A673 (cell line): ENCODE measurements around the gene INTS13. TPM values are rescaled to one million over a fixed set of nuclear protein-coding genes. Genes with fewer than 3 reads are reported as not detected.

Experiments
- Bru-seq: library from RNA; stranded (reverse); fragments of 400-500 nt; gene quantifications from one replicate; lab custom pipeline; 2021; lab: Mats Ljungman, UMichigan
- BruChase-seq, 2 experiments: library from RNA; stranded (reverse); fragments of 400-500 nt; gene quantifications; one replicate each; lab custom pipeline; 2021; lab: Mats Ljungman, UMichigan
- BruUV-seq: library from RNA; stranded (reverse); fragments of 400-500 nt; replicated peaks from 2 replicates; lab custom pipeline; 2021; lab: Mats Ljungman, UMichigan
- CTCF ChIA-PET: fragments of 300-600 bp; sonication (Branson Sonifier 250); formaldehyde crosslinking; loops from one replicate; lab custom pipeline; 2022; ENCODE audit warnings: antibody characterized with exemption; lab: Charles Lee
- POLR2A ChIA-PET: fragments of 300-600 bp; sonication (Branson Sonifier 250); formaldehyde crosslinking; loops from one replicate; lab custom pipeline; 2022; ENCODE audit warnings: antibody characterized with exemption; ENCODE audit not compliant: low non-redundant PET; lab: Charles Lee
- DNase-seq: peaks from one replicate; pipeline ENCODE4 v3.0.0-alpha.2; 2015; ENCODE audit warnings: low spot score
- H3K27ac ChIP-seq: fragments of 200-600 bp; sonication (generic); 2 replicates; pipeline ENCODE4 v1.5.1; 2016; ENCODE audit warnings: mixed run types, low read depth, mild to moderate bottlenecking, mixed read lengths, antibody characterized with exemption, low read length; ENCODE audit not compliant: poor library complexity, severe bottlenecking
- H3K27me3 ChIP-seq: fragments of 200-600 bp; sonication (generic); replicated peaks from 2 replicates; pipeline ENCODE4 v1.6.1; 2017; ENCODE audit warnings: mixed run types, low read depth, mild to moderate bottlenecking, mixed read lengths, antibody characterized with exemption, low read length; ENCODE audit not compliant: insufficient read depth, poor library complexity
- H3K36me3 ChIP-seq: fragments of 200-600 bp; sonication (generic); 2 replicates; pipeline ENCODE4 v1.6.1; 2016; ENCODE audit warnings: mixed run types, mild to moderate bottlenecking, mixed read lengths, antibody characterized with exemption, low read length; ENCODE audit not compliant: insufficient read depth, poor library complexity, severe bottlenecking
- H3K4me1 ChIP-seq: fragments of 200-600 bp; sonication (generic); 2 replicates; pipeline ENCODE4 v1.6.1; 2017; ENCODE audit warnings: mixed run types, mild to moderate bottlenecking, mixed read lengths, antibody characterized with exemption, low read length; ENCODE audit not compliant: insufficient read depth, poor library complexity, severe bottlenecking
- H3K4me3 ChIP-seq: fragments of 200-600 bp; sonication (generic); 2 replicates; pipeline ENCODE4 v1.5.1; 2016; ENCODE audit warnings: low read depth, mixed run types, mild to moderate bottlenecking, mixed read lengths, low read length; ENCODE audit not compliant: poor library complexity, severe bottlenecking
- H3K9me3 ChIP-seq: fragments of 200-600 bp; sonication (generic); 2 replicates; pipeline ENCODE4 v1.6.1; 2016; ENCODE audit warnings: mixed run types, low read depth, mild to moderate bottlenecking, mixed read lengths, antibody characterized with exemption, low read length; ENCODE audit not compliant: poor library complexity, severe bottlenecking
- CTCF ChIP-seq: fragments of 300-800, 200-600 bp; sonication (generic); conservative IDR thresholded peaks from 2 replicates; pipeline ENCODE4 v1.5.1; 2017; ENCODE audit warnings: low read depth, mild to moderate bottlenecking, antibody characterized with exemption, low read length, moderate library complexity, mixed read lengths
- EZH2 ChIP-seq: fragments of 200-600 bp; sonication (generic); IDR thresholded peaks from 2 replicates; pipeline ENCODE4 v1.6.1; 2017; ENCODE audit warnings: borderline replicate concordance, low read depth, mild to moderate bottlenecking, mixed read lengths, antibody characterized with exemption, low read length; ENCODE audit not compliant: poor library complexity, severe bottlenecking
- intact Hi-C: fragments of 100-400 bp; cut with micrococcal nuclease; formaldehyde crosslinking; loops from one replicate; pipeline ENCODE4 v1.10.0; 2022; ENCODE audit not compliant: unreplicated experiment
- long read RNA-seq: library from polyadenylated mRNA; stranded (forward); transcript quantifications from one replicate; pipeline ENCODE4 v2.0.0, GENCODE V29; 2022
- total RNA-seq: library from RNA; stranded (reverse); gene quantifications from 2 replicates; pipeline ENCODE4 v1.2.3, GENCODE V29; 2021

Gene INTS13
- total RNA-seq (39.9 and 51.0 TPM in 2 replicates), Bru-seq, nascent RNA (percentile 87 among the genes with signal in this experiment), BruChase-seq, experiment 1, labeled RNA remaining after a 2-hour chase (percentile 88 among the genes with signal in this experiment), BruChase-seq, experiment 2, labeled RNA remaining after a 6-hour chase (percentile 89 among the genes with signal in this experiment)
- long read RNA-seq, transcript INTS13-201 (17 exons, 2,974 nt), result major isoform, 87 of 120 reads
- long read RNA-seq, partial matches to known transcripts, result 6 of 120 reads
- long read RNA-seq, other reads (novel, unspliced or antisense), result 27 of 120 reads

GRCh38 chr12:26937863-26938700 lies at the start of gene INTS13, which contains the start of gene FGFR1OP2:
Gene INTS13, minus strand, starts transcription at chr12:26937981. Its CDS starts 1,178 bp downstream, at chr12:26936803.
Gene FGFR1OP2, plus strand, starts transcription at chr12:26938470. Its CDS starts 15,689 bp downstream, at chr12:26954159.
- TF ChIP-seq EZH2 (no peak), CTCF (no peak)
- POLR2A ChIA-PET, result no interaction called here

DNA sequence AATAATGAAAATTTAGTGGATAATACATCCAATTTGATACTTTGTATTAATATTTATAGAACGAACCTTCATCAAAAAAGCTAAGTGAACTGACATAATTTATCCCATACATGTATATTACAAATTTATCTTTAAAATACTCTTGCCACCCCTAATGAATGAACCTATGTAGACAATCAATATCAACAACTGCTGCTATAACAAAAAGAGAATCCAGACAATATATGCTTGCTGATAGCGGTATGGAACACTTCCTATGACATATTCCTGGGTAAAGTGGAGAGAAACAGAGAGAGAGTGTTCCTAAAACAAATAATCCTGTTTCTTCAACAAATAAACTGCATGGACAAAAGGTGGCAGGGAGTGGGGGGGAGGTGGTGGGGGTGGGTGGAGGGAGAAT lies 45.1 kb upstream of the INTS13 start:
- ChIA-PET POLR2A (no interaction called here), CTCF (no interaction called here)
- Histone ChIP-seq H3K36me3 (no peaks in the 10 kb centered on the region), H3K9me3 (no peaks in the 10 kb centered on the region), H3K27me3 (no peaks in the 10 kb centered on the region), H3K27ac (no peak overlapping the region), H3K4me1 (peaks cover 22% of the 10 kb centered on the region), H3K4me3 (no peak overlapping the region)
- BruUV-seq, result no TSS peak
- no peak for TF ChIP-seq CTCF
- no peak for TF ChIP-seq EZH2
- no peak for DNase-seq
- intact Hi-C loops, result no loop called here

More at GRCh38 chr12:26937863-26938700, at the start of gene INTS13, which contains the start of gene FGFR1OP2:
- H3K36me3 ChIP-seq, result peaks cover 5% of the 10 kb centered on the region
- H3K27ac ChIP-seq, result peak within 1 kb of the TSS; percentile 93
- CTCF ChIA-PET, result no interaction called here
- H3K9me3 ChIP-seq, result no peaks in the 10 kb centered on the region
- no peaks in the 10 kb centered on the region for H3K27me3 ChIP-seq
- no TSS peak for BruUV-seq
- peaks cover 19% of the 10 kb centered on the region for H3K4me1 ChIP-seq
- H3K4me3 ChIP-seq, result peak within 1 kb of the TSS; percentile 79
- DNase-seq, result peak; percentile 99
- intact Hi-C loops, result loop anchor here (5.0 kb wide), 1 partner anchor 74 kb away; the partner anchor contains the start of gene TM7SF3

DNA sequence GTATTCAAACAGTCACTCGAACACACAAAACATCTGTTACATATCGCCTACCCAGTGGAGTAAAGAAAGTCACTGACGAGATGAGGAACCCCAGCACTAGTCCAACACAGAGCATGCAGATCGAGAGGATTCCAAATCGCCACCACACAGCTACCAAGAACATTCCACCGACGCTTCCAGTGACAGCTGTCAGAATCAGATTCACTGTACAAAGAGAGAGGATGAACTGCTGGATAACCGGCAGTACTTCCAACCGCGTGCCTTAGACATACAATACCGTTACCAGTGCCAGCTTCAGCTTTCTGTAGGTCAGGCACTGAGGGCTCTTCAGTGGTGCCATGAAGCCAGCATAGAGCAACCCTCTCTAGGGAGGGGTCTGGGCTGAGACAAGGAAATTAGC lies 42.0 kb upstream of the INTS13 start:
- H3K4me3 ChIP-seq, result no peak overlapping the region
- peak; percentile 49 for DNase-seq
- CTCF ChIA-PET, result no interaction called here
- BruUV-seq, result no TSS peak
- no peak overlapping the region for H3K27ac ChIP-seq
- no peaks in the 10 kb centered on the region for H3K36me3 ChIP-seq
- POLR2A ChIA-PET, result no interaction called here
- intact Hi-C loops, result no loop called here
- peaks cover 14% of the 10 kb centered on the region for H3K4me1 ChIP-seq
- no peaks in the 10 kb centered on the region for H3K9me3 ChIP-seq
- no peak for TF ChIP-seq CTCF
- H3K27me3 ChIP-seq, result no peaks in the 10 kb centered on the region
